HEK293 (cell line): ENCODE measurements around the gene LINGO1.

ENCODE experiments used
- CTCF ChIA-PET: fragments of 350-600 bp; formaldehyde crosslinking; extraction: SDS; loops from one replicate; lab custom pipeline; 2021; ENCODE audit warnings: antibody characterized with exemption; lab: Yijun Ruan, JAX
- POLR2A ChIA-PET: fragments of 300-600 bp; formaldehyde crosslinking; extraction: SDS; loops from one replicate; lab custom pipeline; 2020; ENCODE audit warnings: antibody characterized with exemption, inconsistent platforms; lab: Yijun Ruan, JAX
- H3K27ac ChIP-seq: fragments of 200-500 bp; sonication (Bioruptor generic); 2 replicates; pipeline ENCODE4 v1.5.1; 2014; ENCODE audit warnings: low read depth, low read length, control low read depth, inconsistent platforms; ENCODE audit errors: extremely low read depth
- H3K36me3 ChIP-seq, 2 experiments: fragments of 200-500 bp in 1 of 2; sonication (Bioruptor generic) in 1 of 2; 1 replicate in 1 of 2; 2 replicates in 1 of 2; pipeline ENCODE4 v1.5.1; 2014 to 2017; ENCODE audit warnings: inconsistent platforms in 2 of 2, low read length in 2 of 2; ENCODE audit not compliant: control insufficient read depth in 2 of 2, insufficient read depth in 1 of 2
- H3K4me1 ChIP-seq: fragments of 200-500 bp; sonication (Bioruptor generic); 2 replicates; pipeline ENCODE4 v1.5.1; 2014; ENCODE audit warnings: mild to moderate bottlenecking, low read length, inconsistent platforms; ENCODE audit not compliant: control insufficient read depth, insufficient read depth
- H3K4me3 ChIP-seq: 2 replicates; pipeline ENCODE4 v1.5.1; 2011; ENCODE audit warnings: low read depth, mild to moderate bottlenecking, control low read depth, low read length, moderate library complexity
- H3K9me3 ChIP-seq: fragments of 200-500 bp; sonication (Bioruptor generic); 2 replicates; pipeline ENCODE4 v1.5.1; 2014; ENCODE audit warnings: low read depth, low read length, inconsistent platforms; ENCODE audit not compliant: control insufficient read depth, insufficient read depth
- GLI2 ChIP-seq: fragments of 450-650 bp; formaldehyde crosslinking; IDR thresholded peaks from 2 replicates; pipeline ENCODE4; 2017; ENCODE audit warnings: missing biosample characterization, missing genetic modification characterization, low read depth, borderline replicate concordance
- HOXD13 ChIP-seq: sonication (generic); formaldehyde crosslinking; IDR thresholded peaks from 2 replicates; pipeline ENCODE4 v1.8.0; 2022; ENCODE audit warnings: missing genetic modification reagents, borderline replicate concordance
- KLF1 ChIP-seq: fragments of 450-650 bp; formaldehyde crosslinking; IDR thresholded peaks from 2 replicates; pipeline ENCODE4 v1.5.1; 2016; ENCODE audit warnings: missing biosample characterization, missing genetic modification characterization
- KLF10 ChIP-seq: fragments of 450-650 bp; IDR thresholded peaks from 2 replicates; pipeline ENCODE4 v1.5.1; 2018; ENCODE audit warnings: missing biosample characterization, mild to moderate bottlenecking, missing genetic modification characterization
- MZF1 ChIP-seq: fragments of 450-650 bp; formaldehyde crosslinking; IDR thresholded peaks from 2 replicates; pipeline ENCODE4 v1.5.1; 2017; ENCODE audit warnings: missing biosample characterization, missing genetic modification characterization, borderline replicate concordance
- OSR2 ChIP-seq: fragments of 450-650 bp; formaldehyde crosslinking; IDR thresholded peaks from 2 replicates; pipeline ENCODE4 v1.5.1; 2016; ENCODE audit warnings: missing biosample characterization, missing genetic modification characterization
- ZBTB17 ChIP-seq: fragments of 450-650 bp; formaldehyde crosslinking; IDR thresholded peaks from 2 replicates; pipeline ENCODE4 v1.5.1; 2016; ENCODE audit warnings: missing biosample characterization, missing genetic modification characterization
- ZFHX2 ChIP-seq: fragments of 450-650 bp; formaldehyde crosslinking; conservative IDR thresholded peaks from 2 replicates; pipeline ENCODE4 v1.5.1; 2016; ENCODE audit warnings: missing biosample characterization, missing genetic modification characterization
- ZNF112 ChIP-seq: fragments of 450-650 bp; formaldehyde crosslinking; IDR thresholded peaks from 2 replicates; pipeline ENCODE4 v1.5.0; 2017; ENCODE audit warnings: missing biosample characterization, missing genetic modification characterization
- ZNF26 ChIP-seq: fragments of 450-650 bp; formaldehyde crosslinking; IDR thresholded peaks from 2 replicates; pipeline ENCODE4 v1.5.1; 2016; ENCODE audit warnings: missing biosample characterization, missing genetic modification characterization
- ZNF280C ChIP-seq: fragments of 450-650 bp; formaldehyde crosslinking; IDR thresholded peaks from 2 replicates; pipeline ENCODE4 v1.5.1; 2016; ENCODE audit warnings: missing biosample characterization, missing genetic modification characterization
- ZNF324 ChIP-seq: fragments of 450-650 bp; formaldehyde crosslinking; IDR thresholded peaks from 2 replicates; pipeline ENCODE4 v1.5.1; 2016; ENCODE audit warnings: missing biosample characterization, missing genetic modification characterization
- ZNF549 ChIP-seq: fragments of 450-650 bp; IDR thresholded peaks from 2 replicates; pipeline ENCODE4 v1.5.1; 2018; ENCODE audit warnings: missing biosample characterization, missing genetic modification characterization, mild to moderate bottlenecking, inconsistent platforms, moderate library complexity
- ZNF558 ChIP-seq: fragments of 450-650 bp; formaldehyde crosslinking; IDR thresholded peaks from 2 replicates; pipeline ENCODE4 v1.5.1; 2016; ENCODE audit warnings: missing biosample characterization, missing genetic modification characterization
- ZNF639 ChIP-seq: fragments of 450-650 bp; formaldehyde crosslinking; IDR thresholded peaks from 2 replicates; pipeline ENCODE4 v1.5.1; 2016; ENCODE audit warnings: missing biosample characterization, missing genetic modification characterization
- ZNF837 ChIP-seq: fragments of 450-650 bp; formaldehyde crosslinking; IDR thresholded peaks from 2 replicates; pipeline ENCODE4 v1.5.1; 2016; ENCODE audit warnings: missing biosample characterization, missing genetic modification characterization
- TF ChIP-seq, protein P1 (sequence below): fragments of 450-650 bp; IDR thresholded peaks from 2 replicates; pipeline ENCODE4 v1.5.1; 2018; ENCODE audit warnings: missing biosample characterization, mild to moderate bottlenecking, missing genetic modification characterization
- TF ChIP-seq, protein P2 (sequence below): fragments of 450-650 bp; formaldehyde crosslinking; IDR thresholded peaks from 2 replicates; pipeline ENCODE4 v1.5.1; 2016; ENCODE audit warnings: missing biosample characterization, missing genetic modification characterization

LINGO1 gene

DNA sequence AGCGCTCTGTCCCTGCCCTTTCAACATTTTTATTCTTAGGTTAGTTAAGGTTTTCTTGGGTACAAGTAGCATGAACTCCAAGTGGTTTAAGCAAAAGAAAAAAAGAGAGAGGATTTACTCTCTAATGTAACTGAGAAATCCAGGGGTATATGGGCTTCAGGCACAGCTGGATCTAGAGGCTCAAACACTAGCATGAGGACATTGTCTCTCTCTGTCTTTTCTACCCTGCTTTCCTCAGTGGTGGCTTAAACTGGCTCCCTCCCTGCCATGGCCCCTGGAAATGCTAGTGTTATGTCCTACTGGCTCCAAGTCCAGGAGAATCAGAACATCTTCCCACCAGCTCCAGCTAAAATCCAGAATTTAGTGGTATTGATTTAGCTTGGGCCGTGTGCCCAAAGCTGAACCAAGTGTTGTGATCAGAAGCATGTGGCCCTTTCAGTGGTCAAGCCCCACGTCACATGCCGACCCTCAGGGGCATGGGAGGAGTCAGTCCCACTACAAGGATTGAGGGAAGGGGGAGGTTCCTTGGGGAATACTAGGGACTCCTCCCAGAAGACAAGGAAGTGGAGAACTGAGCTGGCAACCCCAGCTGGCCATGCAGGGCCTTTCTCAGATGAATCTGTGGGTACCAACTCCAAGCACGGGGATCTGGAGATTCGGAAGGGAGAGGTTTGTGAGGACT, 58.0 kb downstream of the LINGO1 start:
- Histone ChIP-seq H3K4me3 (no peak overlapping the region), H3K4me1 (peaks cover 3% of the 10 kb centered on the region), H3K36me3 (no peaks in the 10 kb centered on the region), H3K27ac (no peak overlapping the region), H3K9me3 (no peaks in the 10 kb centered on the region)
- no peak for TF ChIP-seq ZNF280C (tag by site-specific recombination)
- no peak for TF ChIP-seq ZNF324 (tag by site-specific recombination)
- TF ChIP-seq HOXD13: no peak
- TF ChIP-seq, protein P1, sequence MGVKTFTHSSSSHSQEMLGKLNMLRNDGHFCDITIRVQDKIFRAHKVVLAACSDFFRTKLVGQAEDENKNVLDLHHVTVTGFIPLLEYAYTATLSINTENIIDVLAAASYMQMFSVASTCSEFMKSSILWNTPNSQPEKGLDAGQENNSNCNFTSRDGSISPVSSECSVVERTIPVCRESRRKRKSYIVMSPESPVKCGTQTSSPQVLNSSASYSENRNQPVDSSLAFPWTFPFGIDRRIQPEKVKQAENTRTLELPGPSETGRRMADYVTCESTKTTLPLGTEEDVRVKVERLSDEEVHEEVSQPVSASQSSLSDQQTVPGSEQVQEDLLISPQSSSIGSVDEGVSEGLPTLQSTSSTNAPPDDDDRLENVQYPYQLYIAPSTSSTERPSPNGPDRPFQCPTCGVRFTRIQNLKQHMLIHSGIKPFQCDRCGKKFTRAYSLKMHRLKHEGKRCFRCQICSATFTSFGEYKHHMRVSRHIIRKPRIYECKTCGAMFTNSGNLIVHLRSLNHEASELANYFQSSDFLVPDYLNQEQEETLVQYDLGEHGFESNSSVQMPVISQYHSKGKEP (tag by site-specific recombination): no peak
- TF ChIP-seq ZNF26: no peak
- CTCF ChIA-PET: interaction anchor here (0.9 to 1.5 kb wide), 6 partner anchors 8 to 481 kb away, joined by 3 to 6 read pairs (median 4); no protein-coding TSS in a partner anchor
- POLR2A ChIA-PET: no interaction called here

GRCh38 chr15:77573802-77574201, 58.9 kb downstream of the LINGO1 start:
- POLR2A ChIA-PET: no interaction called here
- Histone ChIP-seq H3K4me1 (peaks cover 4% of the 10 kb centered on the region), H3K27ac (no peak overlapping the region), H3K36me3 (no peaks in the 10 kb centered on the region), H3K4me3 (no peak overlapping the region), H3K9me3 (no peaks in the 10 kb centered on the region)
- CTCF ChIA-PET: interaction anchor here (1.0 to 1.4 kb wide), 2 partner anchors 30 to 33 kb away, joined by 3 to 4 read pairs; no protein-coding TSS in a partner anchor
- TF ChIP-seq ZFHX2 (tag by site-specific recombination) (0 out of 2 replicates have a peak, but pooled peaks have one; percentile 10), MZF1 (tag by site-specific recombination) (no peak)

DNA sequence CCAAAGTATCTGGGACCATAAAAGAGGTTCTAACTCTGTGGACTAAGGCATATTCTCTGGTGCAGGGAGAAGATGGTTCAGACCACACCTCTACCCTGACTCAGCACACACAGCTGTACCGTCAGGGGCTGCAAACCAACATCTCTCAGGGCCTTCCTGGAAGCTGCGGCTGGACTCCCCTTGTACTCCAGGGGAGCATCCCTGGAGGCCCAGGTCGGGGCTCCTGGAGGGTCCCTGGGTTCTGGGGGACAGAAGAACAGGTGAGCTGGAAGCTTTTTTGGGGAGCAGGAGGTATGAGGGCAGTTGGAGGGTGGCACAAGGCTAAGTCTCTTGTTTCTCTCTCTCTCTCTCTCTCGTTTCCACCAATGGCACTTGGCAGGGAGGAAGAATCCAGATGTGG, 60.5 kb downstream of the LINGO1 start:
- no peaks in the 10 kb centered on the region for H3K9me3 ChIP-seq
- H3K36me3 ChIP-seq: no peaks in the 10 kb centered on the region
- no peak overlapping the region for H3K4me3 ChIP-seq
- CTCF ChIA-PET: interaction anchor here (0.7 to 1.4 kb wide), 2 partner anchors 30 to 61 kb away, joined by 3 read pairs; partner anchors contain the start of gene LINGO1
- H3K4me1 ChIP-seq: peaks cover 4% of the 10 kb centered on the region; the same call in 1 of the 2 replicates
- POLR2A ChIA-PET: no interaction called here
- no peak overlapping the region for H3K27ac ChIP-seq
- no peak for TF ChIP-seq OSR2 (tag by site-specific recombination)
- TF ChIP-seq ZNF112: no peak
- no peak for TF ChIP-seq KLF10 (tag by site-specific recombination)
- no peak for TF ChIP-seq ZBTB17 (tag by site-specific recombination)
- TF ChIP-seq, protein P1 (tag by site-specific recombination): no peak
- TF ChIP-seq HOXD13: no peak
- TF ChIP-seq ZNF639: no peak
- TF ChIP-seq ZNF549 (tag by site-specific recombination): no peak
- TF ChIP-seq, protein P2, sequence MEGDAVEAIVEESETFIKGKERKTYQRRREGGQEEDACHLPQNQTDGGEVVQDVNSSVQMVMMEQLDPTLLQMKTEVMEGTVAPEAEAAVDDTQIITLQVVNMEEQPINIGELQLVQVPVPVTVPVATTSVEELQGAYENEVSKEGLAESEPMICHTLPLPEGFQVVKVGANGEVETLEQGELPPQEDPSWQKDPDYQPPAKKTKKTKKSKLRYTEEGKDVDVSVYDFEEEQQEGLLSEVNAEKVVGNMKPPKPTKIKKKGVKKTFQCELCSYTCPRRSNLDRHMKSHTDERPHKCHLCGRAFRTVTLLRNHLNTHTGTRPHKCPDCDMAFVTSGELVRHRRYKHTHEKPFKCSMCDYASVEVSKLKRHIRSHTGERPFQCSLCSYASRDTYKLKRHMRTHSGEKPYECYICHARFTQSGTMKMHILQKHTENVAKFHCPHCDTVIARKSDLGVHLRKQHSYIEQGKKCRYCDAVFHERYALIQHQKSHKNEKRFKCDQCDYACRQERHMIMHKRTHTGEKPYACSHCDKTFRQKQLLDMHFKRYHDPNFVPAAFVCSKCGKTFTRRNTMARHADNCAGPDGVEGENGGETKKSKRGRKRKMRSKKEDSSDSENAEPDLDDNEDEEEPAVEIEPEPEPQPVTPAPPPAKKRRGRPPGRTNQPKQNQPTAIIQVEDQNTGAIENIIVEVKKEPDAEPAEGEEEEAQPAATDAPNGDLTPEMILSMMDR (tag by site-specific recombination): no peak
- no peak for TF ChIP-seq KLF1
- TF ChIP-seq ZNF837 (tag by site-specific recombination): no peak
- no peak for TF ChIP-seq ZNF558 (tag by site-specific recombination)
- no peak for TF ChIP-seq GLI2 (tag by site-specific recombination)
